Loucy (cell line): ENCODE data around the gene BDP1.
"Not testable (repeated sequence)": the region's sequence is repeated elsewhere in the genome, so short reads cannot be mapped to it uniquely, and the experiment has no call there.

ENCODE experiments used
- H2AFZ ChIP-seq: fragments of 200-600 bp; sonication (generic); 2 replicates; pipeline ENCODE4 v1.6.0; 2016; ENCODE audit warnings: antibody characterized with exemption, mild to moderate bottlenecking, low read length, moderate library complexity
- H3F3A ChIP-seq: fragments of 200-600 bp; 2 replicates; pipeline ENCODE4 v1.6.0; 2016; ENCODE audit warnings: antibody characterized with exemption, low read depth, mild to moderate bottlenecking
- H3K27me3 ChIP-seq: fragments of 200-600 bp; sonication (generic); 2 replicates; pipeline ENCODE4 v1.6.1; 2014; ENCODE audit warnings: low read length, mild to moderate bottlenecking; ENCODE audit not compliant: insufficient read depth, poor library complexity, severe bottlenecking
- H3K36me3 ChIP-seq: fragments of 200-600 bp; sonication (generic); 2 replicates; pipeline ENCODE4 v1.6.1; 2016; ENCODE audit warnings: low read length; ENCODE audit not compliant: insufficient read depth
- H3K4me1 ChIP-seq: fragments of 200-600 bp; sonication (generic); 2 replicates; pipeline ENCODE4 v1.5.1; 2014; ENCODE audit warnings: low read length, mild to moderate bottlenecking; ENCODE audit not compliant: insufficient read depth, poor library complexity, severe bottlenecking
- H3K4me2 ChIP-seq: fragments of 200-600 bp; sonication (generic); 2 replicates; pipeline ENCODE4 v1.6.0; 2014; ENCODE audit warnings: antibody characterized with exemption, low read length, low read depth, mild to moderate bottlenecking; ENCODE audit not compliant: poor library complexity, severe bottlenecking
- H3K4me3 ChIP-seq: fragments of 200-600 bp; sonication (generic); 2 replicates; pipeline ENCODE4 v1.5.1; 2014; ENCODE audit warnings: low read length, mild to moderate bottlenecking, mixed read lengths; ENCODE audit not compliant: poor library complexity, severe bottlenecking
- H3K79me2 ChIP-seq: fragments of 200-600 bp; sonication (generic); 2 replicates; pipeline ENCODE4 v1.6.1; 2014; ENCODE audit warnings: low read length; ENCODE audit not compliant: insufficient read depth
- H3K9ac ChIP-seq: fragments of 200-600 bp; sonication (generic); 2 replicates; pipeline ENCODE4 v1.6.0; 2014; ENCODE audit warnings: mild to moderate bottlenecking, low read depth, low read length, moderate library complexity; ENCODE audit not compliant: poor library complexity, severe bottlenecking
- H3K9me2 ChIP-seq: fragments of 200-600 bp; sonication (generic); replicated peaks from 2 replicates; pipeline ENCODE4 v1.6.1; 2016; ENCODE audit warnings: low read depth, low read length, mixed read lengths
- H3K9me3 ChIP-seq: fragments of 200-600 bp; sonication (generic); 2 replicates; pipeline ENCODE4 v1.6.1; 2014; ENCODE audit warnings: mild to moderate bottlenecking, antibody characterized with exemption, low read length, low read depth; ENCODE audit not compliant: insufficient read depth
- H4K20me1 ChIP-seq: fragments of 200-600 bp; sonication (generic); 2 replicates; pipeline ENCODE4 v1.6.0; 2014; ENCODE audit warnings: antibody characterized with exemption, low read length, mild to moderate bottlenecking; ENCODE audit not compliant: insufficient read depth, poor library complexity, severe bottlenecking
- EZH2phosphoT487 ChIP-seq: fragments of 200-600 bp; IDR thresholded peaks from 2 replicates; pipeline ENCODE4 v1.6.1; 2018; ENCODE audit warnings: antibody characterized with exemption, mild to moderate bottlenecking, moderate library complexity, borderline replicate concordance
- TF ChIP-seq, protein P1 (sequence below): fragments of 200-600 bp; sonication (generic); conservative IDR thresholded peaks from 2 replicates; pipeline ENCODE4 v1.5.1; 2014; ENCODE audit warnings: mild to moderate bottlenecking, antibody characterized with exemption, low read length

Gene BDP1

DNA sequence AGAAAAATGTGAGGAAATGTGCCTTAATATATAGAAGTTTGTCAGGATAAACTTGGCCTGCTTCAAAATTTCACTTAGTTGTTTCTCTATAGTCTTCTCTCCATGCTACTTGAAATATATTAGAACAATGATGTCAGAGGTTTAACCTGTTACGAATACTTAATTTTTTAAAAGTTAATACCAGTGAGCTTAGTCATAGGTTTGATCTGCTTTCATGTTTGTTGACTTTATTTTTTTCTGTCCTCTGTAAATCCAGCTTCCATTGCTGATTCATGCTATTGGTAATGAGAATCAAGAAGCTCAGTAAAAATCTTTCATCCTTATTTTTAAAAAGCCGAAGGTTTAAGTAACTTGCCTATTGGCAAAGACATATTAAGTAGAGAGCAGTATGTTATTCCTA is 27.9 kb downstream of the BDP1 start:
- Histone ChIP-seq H3K9me2 (no peaks in the 10 kb centered on the region), H3K9me3 (no peaks in the 10 kb centered on the region), H3K36me3 (peaks cover 54% of the 10 kb centered on the region; the same call in 1 of the 2 replicates), H3K27me3 (no peaks in the 10 kb centered on the region), H2AFZ (no peak overlapping the region), H3K4me2 (no peak overlapping the region), H3K79me2 (no peaks in the 10 kb centered on the region), H3K4me1 (peaks cover 8% of the 10 kb centered on the region), H3K9ac (no peak overlapping the region), H3K4me3 (no peak overlapping the region), H3F3A (no peaks in the 10 kb centered on the region), H4K20me1 (peaks cover 27% of the 10 kb centered on the region)
- TF ChIP-seq EZH2phosphoT487: no peak
- TF ChIP-seq, protein P1, sequence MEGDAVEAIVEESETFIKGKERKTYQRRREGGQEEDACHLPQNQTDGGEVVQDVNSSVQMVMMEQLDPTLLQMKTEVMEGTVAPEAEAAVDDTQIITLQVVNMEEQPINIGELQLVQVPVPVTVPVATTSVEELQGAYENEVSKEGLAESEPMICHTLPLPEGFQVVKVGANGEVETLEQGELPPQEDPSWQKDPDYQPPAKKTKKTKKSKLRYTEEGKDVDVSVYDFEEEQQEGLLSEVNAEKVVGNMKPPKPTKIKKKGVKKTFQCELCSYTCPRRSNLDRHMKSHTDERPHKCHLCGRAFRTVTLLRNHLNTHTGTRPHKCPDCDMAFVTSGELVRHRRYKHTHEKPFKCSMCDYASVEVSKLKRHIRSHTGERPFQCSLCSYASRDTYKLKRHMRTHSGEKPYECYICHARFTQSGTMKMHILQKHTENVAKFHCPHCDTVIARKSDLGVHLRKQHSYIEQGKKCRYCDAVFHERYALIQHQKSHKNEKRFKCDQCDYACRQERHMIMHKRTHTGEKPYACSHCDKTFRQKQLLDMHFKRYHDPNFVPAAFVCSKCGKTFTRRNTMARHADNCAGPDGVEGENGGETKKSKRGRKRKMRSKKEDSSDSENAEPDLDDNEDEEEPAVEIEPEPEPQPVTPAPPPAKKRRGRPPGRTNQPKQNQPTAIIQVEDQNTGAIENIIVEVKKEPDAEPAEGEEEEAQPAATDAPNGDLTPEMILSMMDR: no peak

DNA sequence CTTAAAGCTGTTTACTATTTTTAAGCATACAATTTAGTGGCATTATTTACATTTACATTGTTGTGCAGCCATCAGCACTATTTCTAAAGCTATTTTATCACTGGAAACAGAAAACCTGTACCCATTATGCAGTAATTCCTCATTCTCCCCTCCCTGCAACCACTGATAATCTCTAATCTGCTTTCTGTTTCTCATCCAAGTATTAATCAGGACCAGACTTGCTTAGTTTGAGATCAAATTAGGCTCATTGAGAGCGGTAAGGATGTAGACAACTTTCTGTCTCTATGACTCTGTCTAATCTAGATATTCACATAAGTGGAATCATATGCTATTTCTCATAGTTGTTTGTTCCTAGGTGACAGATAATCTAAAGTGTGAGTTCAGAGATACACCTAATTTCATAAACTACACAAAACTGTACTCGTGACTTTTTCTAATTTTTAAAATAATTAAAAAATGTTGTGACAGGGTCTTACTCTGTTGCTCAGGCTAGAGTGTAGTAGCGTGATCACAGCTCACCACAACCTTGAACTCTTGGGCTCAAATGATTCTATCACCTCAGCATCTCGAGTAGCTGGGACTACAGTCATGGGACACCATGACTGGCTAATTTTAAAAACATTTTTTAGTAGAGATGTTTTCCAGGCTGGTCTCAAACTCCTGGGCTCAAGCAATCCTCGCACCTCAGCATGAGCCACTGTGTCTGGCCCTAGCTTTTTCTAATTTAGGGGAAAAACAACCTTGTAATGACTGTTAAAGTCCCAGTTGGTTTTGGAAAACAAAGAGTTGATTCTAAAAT is 37.6 kb downstream of the BDP1 start:
- Histone ChIP-seq H3K4me3 (no peak overlapping the region), H3K9me2 (no peaks in the 10 kb centered on the region), H3K27me3 (no peaks in the 10 kb centered on the region), H4K20me1 (peaks cover 8% of the 10 kb centered on the region), H3K4me1 (no peaks in the 10 kb centered on the region), H3F3A (no peaks in the 10 kb centered on the region), H3K9me3 (no peaks in the 10 kb centered on the region), H3K79me2 (no peaks in the 10 kb centered on the region), H2AFZ (no peak overlapping the region), H3K4me2 (no peak overlapping the region), H3K36me3 (peaks cover 86% of the 10 kb centered on the region), H3K9ac (no peak overlapping the region)
- TF ChIP-seq, protein P1: no peak
- TF ChIP-seq EZH2phosphoT487: no peak

DNA sequence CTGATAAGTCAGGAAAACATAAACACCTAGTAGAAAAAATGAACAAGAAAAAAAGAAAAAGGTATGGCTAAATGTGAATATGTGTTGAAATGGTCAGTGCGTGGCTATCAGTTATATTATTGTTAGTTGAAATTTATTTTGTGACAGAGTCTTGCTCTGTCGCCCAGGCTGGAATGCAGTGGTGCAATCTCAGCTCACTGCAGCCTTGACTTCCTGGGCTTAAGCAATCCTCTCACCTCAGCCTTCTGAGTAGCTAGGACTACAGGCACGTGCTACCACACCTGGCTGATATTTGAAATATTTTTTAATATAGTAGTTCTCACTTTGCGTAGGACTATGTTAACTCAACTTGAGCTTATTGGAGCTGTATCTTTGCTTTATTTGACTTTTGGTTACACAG is 38.8 kb downstream of the BDP1 start:
- H2AFZ ChIP-seq, H4K20me1 ChIP-seq, H3K79me2 ChIP-seq, H3K27me3 ChIP-seq, H3K4me3 ChIP-seq, H3K4me1 ChIP-seq, H3K4me2 ChIP-seq, H3K9me3 ChIP-seq, H3K9me2 ChIP-seq, H3K9ac ChIP-seq, H3F3A ChIP-seq: not testable (repeated sequence)
- peaks cover 85% of the 10 kb centered on the region for H3K36me3 ChIP-seq

DNA sequence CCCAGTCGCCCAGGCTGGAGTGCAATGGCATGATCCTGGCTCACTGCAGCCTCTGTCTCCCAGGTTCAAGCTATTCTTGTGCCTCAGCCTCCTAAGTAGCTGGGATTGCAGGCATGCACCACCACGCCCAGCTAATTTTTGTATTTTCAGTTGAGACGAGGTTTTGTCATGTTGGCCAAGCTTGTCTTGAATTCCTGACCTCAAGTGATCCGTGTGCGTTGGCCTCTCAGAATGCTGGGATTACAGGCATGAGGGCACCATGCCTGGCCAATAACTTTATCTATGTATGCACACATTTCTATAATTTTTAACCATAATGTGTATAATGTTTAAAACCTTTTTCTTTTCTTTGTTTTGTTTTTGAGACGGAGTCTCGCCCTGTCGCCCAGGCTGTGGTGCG is 43.3 kb downstream of the BDP1 start:
- peaks cover 84% of the 10 kb centered on the region for H3K36me3 ChIP-seq
- not testable (repeated sequence) for H2AFZ ChIP-seq, H3K9me2 ChIP-seq

More for the DNA sequence above, 43.3 kb downstream of the BDP1 start:
- not testable (repeated sequence) for H3K4me1 ChIP-seq, H4K20me1 ChIP-seq, H3K4me3 ChIP-seq, H3K79me2 ChIP-seq, H3K4me2 ChIP-seq, H3K27me3 ChIP-seq, H3K9ac ChIP-seq, H3K9me3 ChIP-seq, H3F3A ChIP-seq
